Measurements from ENCODE around the gene JAK3. TPM values are rescaled to one million over a fixed set of nuclear protein-coding genes. Genes with fewer than 3 reads are reported as not detected.

Gene JAK3
- total and polyA plus RNA-seq, 2 experiments from 2014 or later: 3.0 to 3.2 TPM

GRCh38 chr19:17860993-17861360, 13.2 kb upstream of the JAK3 start:
- H3K27ac ChIP-seq: peak overlapping the region; percentile 62
- no peaks in the 10 kb centered on the region for H3K27me3 ChIP-seq
- H3K79me2 ChIP-seq: peaks cover 28% of the 10 kb centered on the region
- no peaks in the 10 kb centered on the region for H3K36me3 ChIP-seq (replicated peaks; ENCODE audit: insufficient read depth, low read depth)
- H3K4me1 ChIP-seq (ENCODE audit: insufficient read depth): peaks cover 10% of the 10 kb centered on the region
- H3K4me2 ChIP-seq: peak overlapping the region; percentile 99
- H4K20me1 ChIP-seq (ENCODE audit: insufficient read depth, poor library complexity, severe bottlenecking): peaks cover 42% of the 10 kb centered on the region
- no peaks in the 10 kb centered on the region for H3K9me3 ChIP-seq (ENCODE audit: low read depth)
- H3K9me2 ChIP-seq (replicated peaks; ENCODE audit: insufficient read depth): no peaks in the 10 kb centered on the region
- WGBS (ENCODE audit: low lambda C conversion rate, missing lambda C conversion rate): 43% methylated on average over 7 of the region's 7 CpGs
- no peak for DNase-seq (ENCODE audit: low spot score)
- H3K4me3 ChIP-seq: peak overlapping the region; percentile 45
- TF ChIP-seq CTCF (IDR thresholded peaks at IDR 0.05; ENCODE audit: poor library complexity) (no peak), EZH2 (IDR thresholded peaks at IDR 0.05; ENCODE audit: borderline replicate concordance) (no peak), EZH2phosphoT487 (IDR thresholded peaks at IDR 0.05; ENCODE audit: low read depth, severe bottlenecking, unreplicated experiment) (no peak)
- H2AFZ ChIP-seq: no peak overlapping the region

- Histone ChIP-seq H3K27me3 (no peaks in the 10 kb centered on the region), H3K9me2 (replicated peaks; ENCODE audit: insufficient read depth) (no peaks in the 10 kb centered on the region), H3K27ac (peak overlapping the region; percentile 62), H3K9me3 (ENCODE audit: low read depth) (no peaks in the 10 kb centered on the region), H3K4me2 (peak overlapping the region; percentile 99), H3K36me3 (replicated peaks; ENCODE audit: insufficient read depth, low read depth) (no peaks in the 10 kb centered on the region), H3K4me1 (ENCODE audit: insufficient read depth) (peaks cover 10% of the 10 kb centered on the region), H3K4me3 (peak overlapping the region; percentile 45), H2AFZ (no peak overlapping the region), H3K79me2 (peaks cover 28% of the 10 kb centered on the region), H4K20me1 (ENCODE audit: insufficient read depth, poor library complexity, severe bottlenecking) (peaks cover 42% of the 10 kb centered on the region)
- TF ChIP-seq CTCF (IDR thresholded peaks at IDR 0.05; ENCODE audit: poor library complexity): no peak
- no peak for TF ChIP-seq EZH2phosphoT487 (IDR thresholded peaks at IDR 0.05; ENCODE audit: low read depth, severe bottlenecking, unreplicated experiment)
- TF ChIP-seq EZH2 (IDR thresholded peaks at IDR 0.05; ENCODE audit: borderline replicate concordance): no peak
- no peak for DNase-seq (ENCODE audit: low spot score)
- 3% methylated on average over 22 of the region's 22 CpGs for WGBS (ENCODE audit: low lambda C conversion rate, missing lambda C conversion rate)
Observed at GRCh38 chr19:17860331-17860992, 12.7 kb upstream of the JAK3 start.

- Histone ChIP-seq H3K4me2 (peak within 1 kb of the TSS; percentile 99), H3K9me3 (ENCODE audit: low read depth) (no peaks in the 10 kb centered on the region), H3K36me3 (replicated peaks; ENCODE audit: insufficient read depth, low read depth) (no peaks in the 10 kb centered on the region), H3K4me1 (ENCODE audit: insufficient read depth) (peaks cover 10% of the 10 kb centered on the region), H2AFZ (peak within 1 kb of the TSS; percentile 60), H3K79me2 (peaks cover 28% of the 10 kb centered on the region), H4K20me1 (ENCODE audit: insufficient read depth, poor library complexity, severe bottlenecking) (peaks cover 39% of the 10 kb centered on the region), H3K27ac (peak within 1 kb of the TSS; percentile 62), H3K4me3 (peak within 1 kb of the TSS; percentile 45), H3K27me3 (no peaks in the 10 kb centered on the region), H3K9me2 (replicated peaks; ENCODE audit: insufficient read depth) (no peaks in the 10 kb centered on the region)
- DNase-seq (ENCODE audit: low spot score): peak; percentile 99
- under 1% methylated on average over 79 of the region's 80 CpGs for WGBS (ENCODE audit: low lambda C conversion rate, missing lambda C conversion rate)
- TF ChIP-seq EZH2phosphoT487 (IDR thresholded peaks at IDR 0.05; ENCODE audit: low read depth, severe bottlenecking, unreplicated experiment) (no peak), CTCF (IDR thresholded peaks at IDR 0.05; ENCODE audit: poor library complexity) (peak; percentile 85)
Observed at GRCh38 chr19:17859533-17860330, 11.9 kb upstream of the JAK3 start, which contains the start of gene RPL18A. Gene RPL18A (plus strand): TSS chr19:17859910. CDS start chr19:17859957, 47 bp downstream.
